Measurements from ENCODE around the gene MUC13. TPM values are rescaled to one million over a fixed set of nuclear protein-coding genes. Genes with fewer than 3 reads are reported as not detected.

Gene MUC13
- polyA plus RNA-seq, 2 of the 4 experiments (the other 2 are of a cell fraction), result 5.5 to 8.8 TPM

GRCh38 chr3:124893526-124893925 lies 41.0 kb downstream of the MUC13 start:
- CTCF ChIA-PET, result interaction anchor here (0.8 to 0.9 kb wide), 3 partner anchors 8 to 132 kb away, joined by 3 to 4 read pairs (median 4); no protein-coding TSS in a partner anchor
- Histone ChIP-seq H3K27ac (no peak overlapping the region), H3K4me3 (no peak overlapping the region), H3K9me3 (no peaks in the 10 kb centered on the region), H3K4me2 (no peak overlapping the region), H3K4me1 (peaks cover 14% of the 10 kb centered on the region; the same call in 2 of the 3 replicates)
- DNase-seq (ENCODE audit: low read depth in 1 of 2, low spot score in 1 of 2) (no peak), ATAC-seq (no peak), FAIRE-seq (no peak)
- 88% methylated on average over 2 of the region's 2 CpGs for WGBS (ENCODE audit: missing lambda C conversion rate)
- TF ChIP-seq HDAC2 (IDR thresholded peaks at IDR 0.05) (no peak), HES2 (IDR thresholded peaks at IDR 0.05) (no peak), ZFP36 (IDR thresholded peaks at IDR 0.05; ENCODE audit: borderline replicate concordance, partially characterized antibody) (no peak), NR3C1 (IDR thresholded peaks at IDR 0.05) (no peak), ELK1 (IDR thresholded peaks at IDR 0.05; ENCODE audit: low read depth, low read length) (no peak), MAZ (IDR thresholded peaks at IDR 0.05; ENCODE audit: borderline replicate concordance, low read depth, low read length) (no peak), BHLHE40 (IDR thresholded peaks at IDR 0.05; ENCODE audit: low read depth, low read length) (no peak), NFE2L2 (conservative IDR thresholded peaks at IDR 0.05; ENCODE audit: low read length) (no peak), KDM5A (IDR thresholded peaks at IDR 0.05) (no peak), E2F6 (IDR thresholded peaks at IDR 0.05; ENCODE audit: borderline replicate concordance, low read depth) (no peak), HEYL (CRISPR knock-in tag; IDR thresholded peaks at IDR 0.05) (no peak), SMC3 (IDR thresholded peaks at IDR 0.05) (no peak), CHD4 (IDR thresholded peaks at IDR 0.05; ENCODE audit: borderline replicate concordance) (no peak), RFX5 (IDR thresholded peaks at IDR 0.05) (no peak), BCL3 (IDR thresholded peaks at IDR 0.05) (no peak), MAX (IDR thresholded peaks at IDR 0.05) (no peak), PHF8 (IDR thresholded peaks at IDR 0.05; ENCODE audit: borderline replicate concordance, low read depth) (no peak), EHF (CRISPR knock-in tag; IDR thresholded peaks at IDR 0.05) (no peak), REST (IDR thresholded peaks at IDR 0.05) (no peak)
- POLR2A ChIA-PET, result no interaction called here

- H3K9me3 ChIP-seq, result no peaks in the 10 kb centered on the region
- no peak overlapping the region for H3K4me2 ChIP-seq
- no peak for ATAC-seq
- DNase-seq (ENCODE audit: low read depth in 1 of 2, low spot score in 1 of 2), result no peak
- peak overlapping the region in 1 of 2 experiments; percentile 44; a peak in 2 of 6 replicates for H3K27ac ChIP-seq
- TF ChIP-seq MYC (IDR thresholded peaks at IDR 0.05; ENCODE audit: borderline replicate concordance, low read length), result no peak
- no peak for TF ChIP-seq FOXS1 (CRISPR knock-in tag; IDR thresholded peaks at IDR 0.05)
- no peak for TF ChIP-seq PBX3 (IDR thresholded peaks at IDR 0.05)
- no peak for TF ChIP-seq MAX (IDR thresholded peaks at IDR 0.05)
- TF ChIP-seq ZNF302 (CRISPR knock-in tag; IDR thresholded peaks at IDR 0.05), result no peak
- no peak for TF ChIP-seq CTCF (IDR thresholded peaks at IDR 0.05)
- TF ChIP-seq RNF2 (IDR thresholded peaks at IDR 0.05; ENCODE audit: borderline replicate concordance, low read depth), result no peak
- TF ChIP-seq TFCP2L1 (CRISPR knock-in tag; IDR thresholded peaks at IDR 0.05), result no peak
- no peak for TF ChIP-seq EHF (CRISPR knock-in tag; IDR thresholded peaks at IDR 0.05)
- no peak overlapping the region for H3K4me3 ChIP-seq
- no peak for FAIRE-seq
- WGBS (ENCODE audit: missing lambda C conversion rate), result 83% methylated on average over 5 of the region's 5 CpGs
- CTCF ChIA-PET, result interaction anchor here (0.5 to 6.0 kb wide), 7 partner anchors 11 to 153 kb away, joined by 3 to 72 read pairs (median 5); no protein-coding TSS in a partner anchor
- peaks cover 11% of the 10 kb centered on the region; the same call in 1 of the 3 replicates for H3K4me1 ChIP-seq
- POLR2A ChIA-PET, result no interaction called here
These were observed 43.9 kb downstream of the MUC13 start for GRCh38 chr3:124890573-124891190.
